HG03521 (cell line): ENCODE results near the gene DLST.

ENCODE experiments used
- ATAC-seq: cut with Tn5 transposase; IDR thresholded peaks from one replicate; pipeline ENCODE4 v1.9.1; 2021; ENCODE audit warnings: mild to moderate bottlenecking, moderate library complexity; ENCODE audit not compliant: unreplicated experiment

Gene DLST

DNA sequence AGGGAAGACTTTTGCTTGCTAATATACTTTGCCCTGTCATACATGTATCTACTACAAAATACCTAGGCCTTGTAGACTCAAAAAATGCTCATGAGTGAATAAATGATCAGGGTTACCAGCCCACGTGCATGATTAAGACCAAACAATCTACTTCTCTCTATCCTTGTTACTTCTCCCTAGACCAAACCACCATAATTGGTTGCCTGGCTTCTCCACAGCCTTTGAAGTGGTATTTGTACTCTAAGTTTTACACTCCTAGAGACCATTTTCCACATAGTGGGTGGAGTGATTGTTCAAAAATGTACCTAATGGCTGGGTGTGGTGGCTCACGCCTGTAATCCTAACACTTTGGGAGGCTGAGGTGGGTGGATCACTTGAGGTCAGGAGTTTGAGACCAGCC lies 55.5 kb downstream of the DLST start:
- no peak for ATAC-seq

DNA sequence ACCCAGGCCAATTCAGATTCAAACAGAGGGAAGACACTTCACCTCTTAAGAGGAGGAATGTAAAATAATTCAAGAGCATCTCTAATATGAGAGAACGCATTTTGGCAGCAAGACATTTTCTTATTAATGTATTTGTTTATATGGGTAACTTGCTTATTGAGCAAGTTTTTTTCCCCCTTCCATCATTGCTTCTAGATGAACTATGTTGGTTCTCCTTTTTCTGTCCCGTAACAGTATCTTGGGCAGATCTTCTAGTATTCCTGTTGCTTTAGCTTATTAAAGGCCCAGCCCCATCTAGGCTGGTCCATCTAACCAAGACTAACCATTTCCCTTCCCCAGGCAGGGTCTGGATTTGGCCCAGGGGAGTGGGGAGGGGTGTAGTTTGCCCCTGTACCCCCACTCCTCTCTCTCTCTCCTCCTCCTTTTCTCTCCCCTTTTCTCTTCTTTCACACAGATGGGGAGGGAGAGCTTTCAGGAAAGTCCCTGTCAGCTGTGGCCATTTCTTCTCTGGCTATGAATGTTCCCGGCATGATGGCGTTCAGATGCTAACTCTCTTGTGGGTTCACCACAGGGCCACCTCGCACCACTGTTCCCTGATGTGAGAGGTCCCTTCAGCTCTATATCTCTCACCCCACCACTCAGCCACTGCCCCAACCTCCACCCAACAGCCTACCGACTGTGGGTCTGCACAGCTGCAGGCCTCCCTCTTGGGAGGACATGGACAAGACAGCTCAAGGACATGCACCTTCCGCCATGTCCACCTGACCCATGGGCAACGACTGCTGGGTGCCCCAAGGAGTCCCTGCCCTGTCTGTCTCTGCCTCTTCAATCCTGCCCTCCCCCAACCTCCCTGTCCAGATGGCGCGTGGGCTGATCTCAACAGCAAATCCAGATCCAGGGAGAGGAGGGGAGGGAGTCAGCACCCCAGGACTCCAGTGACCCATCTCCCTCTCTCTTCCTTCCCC lies 57.1 kb downstream of the DLST start:
- no peak for ATAC-seq

- no peak for ATAC-seq
Observed at GRCh38 chr14:74940956-74941565, 59.3 kb downstream of the DLST start.

GRCh38 chr14:74941676-74942097 lies 60.0 kb downstream of the DLST start:
- ATAC-seq: peak; percentile 43

DNA sequence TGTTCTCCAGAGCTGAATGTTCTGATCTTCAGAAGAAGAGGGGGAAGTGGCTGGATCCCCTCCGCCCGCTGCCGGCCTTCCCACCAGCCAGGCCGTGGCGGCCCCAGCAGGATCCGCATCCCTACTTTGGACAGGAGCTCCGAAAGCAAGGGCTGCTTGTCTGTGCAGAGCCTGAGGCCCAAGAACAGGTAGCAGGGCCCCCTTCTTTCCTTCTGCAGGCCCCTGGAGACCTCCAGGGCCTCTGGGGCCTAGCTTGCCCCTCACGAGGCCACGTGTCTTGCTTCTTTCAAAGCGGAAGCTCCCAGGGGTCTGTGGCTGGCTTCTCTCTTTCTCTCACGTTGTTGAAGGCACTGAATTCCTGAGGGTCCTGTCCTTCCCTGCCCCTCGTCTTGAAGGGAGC lies 60.5 kb downstream of the DLST start:
- no peak for ATAC-seq

DNA sequence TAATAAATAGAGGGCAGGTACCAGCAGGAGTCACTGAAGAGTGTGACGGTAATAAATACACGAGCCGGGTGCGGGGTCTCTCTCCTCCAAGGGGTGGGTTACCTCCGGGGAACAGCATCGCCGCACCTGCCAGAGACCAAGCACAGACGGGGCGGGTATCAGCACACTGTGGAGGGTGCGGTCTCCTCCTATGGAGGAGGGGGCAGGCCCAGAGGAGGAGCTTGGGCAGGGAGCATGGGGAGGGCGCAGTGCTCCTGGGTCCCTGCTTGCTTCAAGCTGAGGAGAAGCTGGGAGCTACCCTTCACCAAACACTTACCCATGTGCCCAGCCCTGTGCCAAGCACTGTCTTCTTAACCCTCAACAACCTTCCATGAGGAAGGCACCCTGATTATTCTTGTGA lies 60.9 kb downstream of the DLST start:
- no peak for ATAC-seq

DNA sequence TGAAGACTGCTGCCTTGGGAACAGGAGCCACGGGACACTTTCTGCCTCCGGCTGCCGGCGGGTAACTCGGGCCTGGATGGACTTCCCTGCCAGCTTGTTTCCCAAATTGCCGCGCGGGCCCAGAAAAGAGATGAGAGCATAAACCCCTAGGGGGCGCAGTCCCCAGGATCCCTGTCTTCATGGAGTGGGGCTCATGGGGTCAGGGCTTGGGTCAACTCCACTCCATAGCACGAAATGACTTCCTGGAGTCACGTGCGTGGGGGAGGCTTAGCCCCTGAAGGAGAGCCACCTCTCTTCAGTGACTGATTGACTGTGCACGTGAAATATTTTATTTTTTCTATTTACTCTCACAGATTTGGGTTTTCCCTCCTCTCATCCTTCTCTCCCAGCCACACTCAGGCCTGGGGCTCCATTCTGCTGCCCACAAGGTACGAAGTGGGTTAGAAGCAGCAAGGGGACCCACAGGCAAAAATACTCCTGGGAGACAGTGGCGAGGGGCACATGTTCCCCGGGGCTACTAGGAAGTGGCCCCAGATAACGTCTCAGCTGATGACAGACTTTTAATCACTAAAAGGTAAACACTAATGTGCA lies 63.6 kb downstream of the DLST start:
- ATAC-seq: no peak

GRCh38 chr14:74945852-74946658 lies 64.3 kb downstream of the DLST start:
- no peak for ATAC-seq

GRCh38 chr14:74946659-74947281 lies 65.1 kb downstream of the DLST start:
- no peak for ATAC-seq

- no peak for ATAC-seq
Observed at GRCh38 chr14:74947353-74948227, 65.9 kb downstream of the DLST start.

DNA sequence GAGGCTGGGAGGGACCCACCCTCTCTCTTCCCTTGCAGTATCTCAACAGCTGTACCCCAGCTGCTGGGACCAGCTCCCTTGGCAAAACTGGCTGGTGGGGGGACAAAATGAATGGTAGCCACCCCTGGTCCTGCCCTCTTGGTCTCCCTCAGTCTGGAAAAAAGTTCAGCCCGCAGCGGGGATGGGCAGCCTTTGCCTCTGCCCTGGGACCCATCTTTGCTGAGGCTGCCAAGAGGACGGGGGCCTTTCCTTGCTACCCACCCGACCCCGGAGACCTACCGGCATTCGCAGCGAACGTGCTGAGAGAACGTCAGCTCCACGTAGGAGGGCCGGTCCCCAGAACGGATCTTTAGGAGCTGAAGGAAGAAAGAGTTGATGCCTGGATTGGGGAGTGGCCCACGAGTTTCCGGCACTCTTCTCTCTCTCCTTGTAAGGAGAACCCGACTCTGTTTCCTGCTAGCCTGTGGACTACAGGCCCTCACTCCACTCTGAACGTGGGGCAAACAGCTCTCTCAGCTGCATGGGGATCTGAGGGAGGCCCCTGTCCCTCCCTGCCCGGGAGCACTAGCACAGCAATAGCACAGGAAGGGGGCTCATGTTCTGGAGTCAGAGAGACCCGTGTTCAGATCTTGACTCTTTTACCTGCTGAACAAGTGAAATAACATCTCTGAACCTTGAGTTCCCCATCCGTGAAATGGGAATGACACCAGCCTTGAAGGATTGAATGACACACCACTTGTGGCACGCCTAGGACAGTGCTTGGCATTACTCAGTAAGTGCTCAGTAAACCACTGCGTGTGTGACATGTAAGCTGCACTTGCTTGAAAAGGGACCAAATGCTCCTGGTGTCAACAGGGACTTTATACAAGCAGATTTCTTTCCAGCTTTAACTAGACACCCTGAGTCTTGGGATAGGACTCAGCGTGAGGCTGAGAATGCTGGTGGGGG lies 66.8 kb downstream of the DLST start:
- ATAC-seq: no peak

DNA sequence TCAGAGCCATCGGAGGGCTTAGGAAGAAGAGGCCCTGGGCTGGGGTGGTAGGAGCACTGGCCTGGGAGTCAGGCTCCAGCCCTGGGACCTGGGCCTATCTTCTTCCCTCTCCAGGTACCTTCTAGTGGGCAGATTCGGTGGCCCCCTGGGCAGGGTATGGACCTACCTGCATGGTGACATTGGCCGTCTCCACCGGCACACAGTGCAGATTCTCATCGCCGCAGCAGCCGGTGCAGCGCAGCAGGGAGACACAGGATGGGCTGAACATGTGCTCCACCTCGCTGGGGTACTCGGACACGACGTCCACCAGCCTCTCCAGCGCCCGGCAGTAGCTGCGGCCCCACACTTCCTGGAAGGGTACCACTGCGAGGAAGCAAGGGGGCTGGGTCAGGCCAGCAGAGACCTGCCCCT lies 67.5 kb downstream of the DLST start:
- no peak for ATAC-seq

DNA sequence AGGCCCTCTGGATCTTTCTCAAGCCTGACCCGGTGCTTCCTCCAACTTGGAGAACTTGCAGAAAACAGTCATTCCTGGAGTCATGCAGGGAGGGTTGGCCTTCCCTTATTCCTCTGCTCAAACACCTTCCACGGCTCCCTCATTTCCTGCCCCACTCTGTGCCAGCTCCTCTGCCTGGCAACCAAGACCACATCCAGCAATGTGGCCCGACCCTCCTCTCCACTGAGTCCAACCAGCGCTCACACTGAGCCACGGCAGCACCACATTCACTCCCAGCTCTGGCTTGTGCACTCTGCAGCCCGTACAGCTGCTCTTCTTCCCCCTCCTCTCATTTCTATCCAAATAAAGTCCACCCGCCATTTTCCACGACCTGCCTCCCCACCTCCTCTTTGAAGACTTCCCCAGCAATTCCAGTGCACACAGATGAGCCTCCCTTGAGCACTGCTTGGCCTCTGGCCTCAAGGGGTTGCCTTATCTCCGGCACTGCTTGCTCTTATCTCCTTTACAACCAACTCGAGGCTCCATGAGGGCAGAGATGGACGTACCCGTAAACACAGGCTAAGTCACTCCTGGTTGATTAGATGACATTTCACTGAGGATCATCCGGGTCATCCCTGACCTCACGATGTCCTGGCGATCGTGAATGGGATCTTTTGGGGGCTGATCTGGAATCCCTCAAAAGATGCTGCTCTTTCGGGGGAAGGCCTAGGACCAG lies 68.3 kb downstream of the DLST start:
- no peak for ATAC-seq

- no peak for ATAC-seq
Observed at GRCh38 chr14:74950795-74951442, 69.2 kb downstream of the DLST start.

- ATAC-seq: no peak
Observed at GRCh38 chr14:74951443-74952179, 69.9 kb downstream of the DLST start.

DNA sequence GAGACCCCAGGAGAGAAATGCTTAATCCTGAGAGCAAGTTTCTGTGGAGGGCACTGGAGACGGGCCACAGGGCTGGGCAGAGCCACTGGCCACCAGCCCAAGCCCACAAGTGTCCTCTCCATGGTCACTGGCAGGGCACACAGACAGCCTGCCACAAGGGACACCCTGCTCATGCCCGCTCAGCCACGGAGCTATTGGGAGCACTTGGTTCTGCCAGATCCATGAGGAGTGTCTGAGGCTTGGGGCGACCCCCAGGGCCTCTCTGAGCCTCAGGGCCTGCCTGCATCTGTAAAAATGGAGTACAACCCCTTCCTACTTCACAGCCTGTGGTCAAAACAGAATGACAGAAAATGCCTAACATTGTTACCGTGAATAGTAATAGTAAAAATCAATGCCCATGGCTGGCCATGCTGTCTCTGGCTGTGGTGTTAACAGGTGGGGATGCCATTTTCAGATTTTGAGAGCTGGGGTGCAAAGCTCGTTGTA lies 70.5 kb downstream of the DLST start:
- ATAC-seq: no peak
